T-helper 17 cell (primary cell): ENCODE results near the gene BIK. TPM values are rescaled to one million over a fixed set of nuclear protein-coding genes. Genes with fewer than 3 reads are reported as not detected.
A peak's percentile ranks its signal among the peaks of the same experiment; 100 is the strongest.

Experiments used
- ATAC-seq: fragments of 150-1000 bp; cut with Tn5 transposase; 2 replicates; pipeline ENCODE4 v1.10.0; 2021; ENCODE audit warnings: mild to moderate bottlenecking, moderate library complexity
- DNase-seq, 3 donors: peaks; one replicate each; pipeline versions ENCODE4 v3.0.0 to v3.0.0-alpha.2; 2020 to 2021
- H3K9me3 ChIP-seq: one replicate; pipeline ENCODE4 v1.7.0; 2013; ENCODE audit warnings: low read length, mild to moderate bottlenecking; ENCODE audit not compliant: control insufficient read depth, poor library complexity, severe bottlenecking
- H3K27ac Mint-ChIP-seq: one replicate; pipeline ENCODE4 v1.8.0; 2022; ENCODE audit warnings: mild to moderate bottlenecking, moderate library complexity, mixed read lengths
- H3K27me3 Mint-ChIP-seq: one replicate; pipeline ENCODE4 v1.8.0; 2022; ENCODE audit warnings: mixed read lengths
- H3K36me3 Mint-ChIP-seq: one replicate; pipeline ENCODE4 v1.8.0; 2022; ENCODE audit warnings: low read depth, mixed read lengths
- H3K4me1 Mint-ChIP-seq: one replicate; pipeline ENCODE4 v1.8.0; 2022; ENCODE audit warnings: mild to moderate bottlenecking, mixed read lengths
- H3K4me3 Mint-ChIP-seq: one replicate; pipeline ENCODE4 v1.8.0; 2022; ENCODE audit warnings: mild to moderate bottlenecking, moderate library complexity, mixed read lengths
- total RNA-seq, 4 donors: library from RNA in 2 of 4; stranded (reverse) in 2 of 4; gene quantifications; one replicate each; pipeline ENCODE4 v1.2.3 and lab custom pipeline; 2022 to 2026

The BIK gene, protein sequence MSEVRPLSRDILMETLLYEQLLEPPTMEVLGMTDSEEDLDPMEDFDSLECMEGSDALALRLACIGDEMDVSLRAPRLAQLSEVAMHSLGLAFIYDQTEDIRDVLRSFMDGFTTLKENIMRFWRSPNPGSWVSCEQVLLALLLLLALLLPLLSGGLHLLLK
- total RNA-seq, result 1 to 10 TPM; 2.3 to 3.8 TPM
- total RNA-seq (lab: John Stamatoyannopoulos, UW), result 2.0 to 2.9 reads per million in 2 donors

DNA sequence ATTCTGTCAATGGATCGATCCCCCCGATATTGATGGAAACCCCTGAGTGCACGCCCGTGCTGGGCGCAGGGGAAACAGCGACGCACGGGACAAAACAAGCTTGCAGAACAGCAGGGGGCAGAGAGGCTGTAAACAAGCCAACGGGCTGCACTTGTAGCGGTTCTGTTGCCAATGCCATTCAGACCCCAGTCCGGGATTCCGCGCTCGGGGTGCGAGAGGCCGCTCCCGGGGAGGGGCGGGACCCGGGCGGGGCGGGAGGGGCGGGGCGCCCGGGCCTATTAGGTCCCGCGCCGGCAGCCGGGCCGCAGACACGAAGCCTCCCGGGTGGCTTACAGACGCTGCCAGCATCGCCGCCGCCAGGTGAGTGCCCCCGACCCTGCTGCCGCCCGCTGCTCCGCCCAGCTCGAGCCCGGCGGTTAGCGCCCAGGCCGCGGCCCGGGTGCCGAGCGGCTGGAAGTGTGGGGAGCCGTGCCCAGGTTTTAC, at the start of gene BIK:
BIK (plus strand) TSS at position 307 of the 483 bp plus-strand sequence. CDS start 13,273 bp downstream, outside the sequence.
- peak; percentile 19 to 37 (median 36) for DNase-seq
- no peaks in the 10 kb centered on the region for H3K9me3 ChIP-seq
- Mint-ChIP-seq H3K27ac (no peak within 1 kb of the TSS), H3K27me3 (no peaks in the 10 kb centered on the region), H3K4me1 (peaks cover 8% of the 10 kb centered on the region), H3K4me3 (peak within 1 kb of the TSS; percentile 86), H3K36me3 (no peaks in the 10 kb centered on the region)
- peak; percentile 65 for ATAC-seq

DNA sequence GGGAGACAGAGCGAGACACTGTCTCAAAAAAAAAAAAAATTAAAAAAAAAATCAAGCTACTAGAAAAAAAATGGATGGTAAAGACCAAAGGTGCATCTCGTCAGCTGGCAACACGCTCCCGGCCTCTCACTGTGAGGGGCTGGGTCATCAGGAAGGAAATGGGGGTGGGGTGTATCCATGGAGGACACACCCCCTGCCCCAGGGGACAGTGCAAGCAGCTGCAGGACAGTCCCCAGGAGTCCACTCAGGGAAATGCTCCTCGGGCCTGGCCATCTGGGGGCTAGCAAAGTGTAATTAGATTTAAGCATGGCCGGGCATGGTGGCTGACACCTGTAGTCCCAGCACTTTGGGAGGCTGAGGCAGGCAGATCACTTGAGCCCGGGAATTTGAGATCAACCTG, 44.4 kb upstream of the BIK start:
- Mint-ChIP-seq H3K36me3 (peaks cover 9% of the 10 kb centered on the region), H3K27me3 (no peaks in the 10 kb centered on the region), H3K4me1 (peaks cover 2% of the 10 kb centered on the region), H3K27ac (no peak overlapping the region), H3K4me3 (no peak overlapping the region)
- ATAC-seq (no peak), DNase-seq (no peak)
- no peaks in the 10 kb centered on the region for H3K9me3 ChIP-seq

DNA sequence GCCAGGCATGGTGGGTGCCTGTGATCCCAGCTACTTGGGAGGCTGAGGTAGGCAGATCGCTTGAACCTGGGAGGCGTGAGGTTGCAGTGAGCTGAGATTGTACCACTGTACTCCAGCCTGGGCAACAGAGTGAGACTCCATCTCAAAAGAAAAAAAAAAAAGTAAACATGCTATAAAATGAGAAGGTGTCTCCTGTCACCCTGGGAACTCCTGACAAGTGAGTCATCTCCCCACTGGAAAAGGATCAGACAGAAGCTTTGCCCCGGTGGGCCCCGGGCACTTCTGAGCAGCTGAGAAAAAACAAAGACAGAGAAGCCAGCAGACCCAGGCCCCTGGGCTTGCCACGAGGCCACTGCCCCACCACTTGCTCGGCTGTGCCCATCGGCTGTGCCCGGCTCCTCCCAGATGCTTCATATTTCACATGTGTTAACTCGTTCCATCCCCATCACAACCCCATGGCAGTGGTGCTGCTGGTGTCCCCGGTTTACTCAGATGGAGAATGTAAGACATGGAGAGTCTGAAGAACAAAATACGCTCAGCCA, 43.6 kb upstream of the BIK start:
- ATAC-seq (no peak), DNase-seq (no peak)
- H3K4me1 Mint-ChIP-seq, result peaks cover 2% of the 10 kb centered on the region
- H3K4me3 Mint-ChIP-seq, result no peak overlapping the region
- H3K27me3 Mint-ChIP-seq, result no peaks in the 10 kb centered on the region
- peaks cover 9% of the 10 kb centered on the region for H3K36me3 Mint-ChIP-seq
- no peak overlapping the region for H3K27ac Mint-ChIP-seq
- H3K9me3 ChIP-seq, result no peaks in the 10 kb centered on the region

DNA sequence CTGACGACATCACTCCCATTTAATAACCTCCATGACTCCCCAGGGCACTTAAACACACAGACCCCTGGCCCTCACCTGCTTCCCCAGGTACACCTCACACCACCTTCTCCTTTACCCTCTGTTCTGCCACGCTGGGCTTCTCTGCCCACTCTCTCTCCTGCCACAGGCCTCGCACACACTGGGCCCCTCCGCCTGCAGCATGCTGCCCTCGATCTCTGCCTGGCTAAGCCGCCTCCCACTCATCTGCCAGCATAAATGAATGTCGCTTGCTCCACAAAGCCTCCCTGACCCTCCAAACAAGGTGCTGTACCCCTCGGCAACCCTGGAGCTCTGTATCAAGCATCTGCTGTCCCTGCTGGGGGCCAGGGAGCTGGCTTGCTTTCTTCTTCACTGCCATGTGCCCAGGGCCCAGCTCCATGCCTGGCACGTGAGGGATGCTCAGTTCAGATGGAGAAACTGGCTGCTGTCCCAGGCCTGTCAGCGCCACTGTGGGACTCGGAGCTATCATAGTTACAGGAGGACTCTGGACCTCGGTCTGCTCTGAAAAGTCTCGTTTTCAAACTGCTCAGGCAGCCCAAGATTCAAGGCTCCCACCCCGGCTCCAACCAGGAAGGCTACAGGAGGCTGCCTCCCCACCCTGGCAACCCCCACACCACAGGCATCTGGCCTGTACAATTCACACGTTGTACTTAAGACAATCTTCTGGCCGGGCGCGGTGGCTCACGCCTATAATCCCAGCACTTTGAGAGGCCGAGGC, 33.3 kb upstream of the BIK start:
- H3K27me3 Mint-ChIP-seq, result no peaks in the 10 kb centered on the region
- peak overlapping the region; percentile 74 for H3K27ac Mint-ChIP-seq
- ATAC-seq (no peak), DNase-seq (no peak)
- H3K36me3 Mint-ChIP-seq, result no peaks in the 10 kb centered on the region
- no peak overlapping the region for H3K4me3 Mint-ChIP-seq
- H3K9me3 ChIP-seq, result no peaks in the 10 kb centered on the region
- H3K4me1 Mint-ChIP-seq, result peaks cover 3% of the 10 kb centered on the region

DNA sequence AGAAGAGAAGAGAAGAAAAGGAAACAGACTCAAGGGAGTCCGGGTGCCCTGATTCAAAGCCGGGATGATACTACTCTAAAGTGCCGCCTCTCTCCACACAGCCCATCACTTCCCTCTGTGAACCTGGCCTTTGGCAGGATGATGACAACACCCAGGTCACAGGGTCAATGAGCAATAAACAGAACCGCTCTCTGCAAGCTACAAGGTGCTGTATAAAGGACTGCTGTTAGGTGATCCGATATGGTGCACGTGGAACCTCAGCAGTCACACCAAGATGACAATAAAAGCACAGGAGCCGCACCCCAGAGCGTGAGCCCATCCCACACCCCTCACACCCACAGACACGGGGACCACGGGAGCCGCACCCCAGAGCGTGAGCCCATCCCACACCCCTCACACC, 32.0 kb upstream of the BIK start:
- DNase-seq (no peak), ATAC-seq (no peak)
- H3K4me1 Mint-ChIP-seq, result peaks cover 3% of the 10 kb centered on the region
- H3K27me3 Mint-ChIP-seq, result no peaks in the 10 kb centered on the region
- H3K9me3 ChIP-seq, result no peaks in the 10 kb centered on the region
- no peaks in the 10 kb centered on the region for H3K36me3 Mint-ChIP-seq
- H3K4me3 Mint-ChIP-seq, result no peak overlapping the region
- H3K27ac Mint-ChIP-seq, result no peak overlapping the region

DNA sequence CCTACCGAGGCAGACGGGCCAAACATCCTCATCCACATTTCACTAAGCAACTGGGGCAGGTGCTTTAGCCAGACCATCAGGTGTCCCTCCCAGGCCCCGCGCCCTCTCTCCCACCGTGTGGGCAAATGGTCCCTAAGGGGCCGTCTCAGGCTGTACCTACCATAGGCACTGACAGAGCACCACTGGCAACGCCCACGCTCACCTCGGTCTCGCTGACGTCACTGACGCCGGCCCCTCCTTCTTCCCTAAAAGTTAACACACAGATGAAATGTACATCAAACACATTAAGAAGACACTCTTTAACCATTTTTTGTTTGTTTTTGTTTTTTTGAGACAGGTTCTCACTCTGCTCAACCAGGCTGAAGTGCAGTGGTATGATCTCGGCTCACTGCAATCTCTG, 30.8 kb upstream of the BIK start:
- DNase-seq (no peak), ATAC-seq (no peak)
- Mint-ChIP-seq H3K36me3 (no peaks in the 10 kb centered on the region), H3K27ac (no peak overlapping the region), H3K4me1 (peaks cover 3% of the 10 kb centered on the region), H3K4me3 (no peak overlapping the region), H3K27me3 (no peaks in the 10 kb centered on the region)
- no peaks in the 10 kb centered on the region for H3K9me3 ChIP-seq

DNA sequence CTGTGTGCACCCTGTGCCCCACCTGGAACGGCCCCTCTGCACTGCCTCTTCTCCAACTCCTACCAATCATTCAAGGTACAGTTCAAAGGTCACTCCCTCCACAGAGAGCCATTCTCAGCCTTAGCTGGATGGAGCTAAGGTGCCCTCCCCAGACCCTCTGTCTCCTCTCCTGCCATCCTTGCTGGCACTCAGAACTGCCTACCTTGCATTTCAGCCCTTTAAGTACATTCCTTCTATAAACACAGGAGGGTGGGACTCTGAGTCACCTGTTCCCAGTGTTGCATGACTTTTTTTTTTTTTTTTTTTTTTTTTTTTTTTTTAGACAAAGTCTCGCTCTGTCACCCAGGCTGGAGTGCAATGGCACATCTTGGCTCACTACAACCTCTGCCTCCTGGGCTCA, 29.9 kb upstream of the BIK start:
- H3K27me3 Mint-ChIP-seq, result no peaks in the 10 kb centered on the region
- no peak overlapping the region for H3K4me3 Mint-ChIP-seq
- H3K9me3 ChIP-seq, result no peaks in the 10 kb centered on the region
- ATAC-seq (no peak), DNase-seq (no peak)
- H3K4me1 Mint-ChIP-seq, result peaks cover 3% of the 10 kb centered on the region
- H3K27ac Mint-ChIP-seq, result no peak overlapping the region
- H3K36me3 Mint-ChIP-seq, result no peaks in the 10 kb centered on the region

DNA sequence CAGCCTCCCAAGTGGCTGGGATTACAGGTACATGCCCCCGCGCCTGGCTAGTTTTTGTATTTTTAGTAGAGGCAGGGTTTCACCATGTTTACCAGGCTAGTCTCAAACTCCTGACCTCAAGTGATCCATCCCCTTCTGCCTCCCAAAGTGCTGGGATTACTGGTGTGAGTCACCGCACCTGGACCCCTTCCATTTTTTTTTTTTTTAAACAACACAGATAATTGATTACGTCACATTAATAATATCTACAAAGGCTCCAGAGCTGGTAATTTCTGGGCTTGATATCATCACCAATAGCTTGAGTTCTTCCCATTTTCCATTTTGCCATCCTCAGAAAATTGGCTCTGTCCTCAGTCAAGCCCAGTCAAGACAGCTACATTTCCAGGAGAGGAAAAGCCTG, 28.6 kb upstream of the BIK start:
- H3K27ac Mint-ChIP-seq, result no peak overlapping the region
- peaks cover 11% of the 10 kb centered on the region for H3K4me1 Mint-ChIP-seq
- no peaks in the 10 kb centered on the region for H3K9me3 ChIP-seq
- H3K36me3 Mint-ChIP-seq, result peaks cover 3% of the 10 kb centered on the region
- DNase-seq (no peak), ATAC-seq (no peak)
- H3K27me3 Mint-ChIP-seq, result no peaks in the 10 kb centered on the region
- H3K4me3 Mint-ChIP-seq, result no peak overlapping the region

DNA sequence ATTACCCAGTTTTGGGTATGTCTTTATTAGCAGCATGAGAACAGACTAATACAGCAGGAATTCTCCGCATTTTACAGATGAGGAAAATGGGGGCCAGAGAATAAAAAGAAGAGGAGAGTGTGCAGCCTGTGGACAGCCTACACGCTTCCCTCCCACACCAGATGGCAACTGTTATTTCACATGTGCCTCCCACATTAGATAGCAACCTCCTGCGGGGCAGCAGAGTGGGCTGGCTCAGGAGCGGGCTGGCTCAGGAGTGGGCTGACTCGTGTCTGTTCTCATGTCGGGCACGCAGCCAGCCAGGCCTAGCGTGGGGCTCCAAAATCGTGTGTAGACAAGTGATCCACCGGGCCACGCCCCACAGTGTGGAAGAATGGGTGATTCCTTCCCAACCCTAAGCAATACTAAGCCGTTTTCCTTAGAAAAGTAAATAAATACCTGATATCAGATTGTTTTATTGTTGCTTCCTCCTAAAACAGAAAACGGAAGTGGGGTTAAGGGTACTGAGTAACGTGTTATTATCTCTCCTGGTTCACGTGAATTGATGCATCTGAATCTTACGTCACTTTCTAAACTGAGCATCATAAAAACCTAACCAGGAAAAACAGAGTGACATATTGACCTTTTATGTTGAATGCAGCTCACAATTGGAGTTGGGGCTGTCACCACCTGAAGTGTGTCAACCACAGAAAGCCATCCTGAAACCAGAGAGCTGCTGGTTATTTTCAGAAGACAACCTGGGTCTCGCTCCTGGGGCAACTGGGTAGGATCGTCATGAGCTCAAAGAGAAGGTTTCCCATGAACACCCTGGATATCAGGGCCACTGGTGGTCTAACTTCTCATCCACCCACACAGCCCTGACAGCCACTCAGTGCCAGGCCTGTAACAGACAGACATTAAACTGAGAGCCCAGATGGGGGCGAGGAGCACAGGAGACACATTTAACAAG, 24.6 kb upstream of the BIK start:
- no peaks in the 10 kb centered on the region for H3K9me3 ChIP-seq
- H3K36me3 Mint-ChIP-seq, result peaks cover 3% of the 10 kb centered on the region
- H3K27ac Mint-ChIP-seq, result peak overlapping the region; percentile 54
- no peak for ATAC-seq
- peaks cover 16% of the 10 kb centered on the region for H3K4me1 Mint-ChIP-seq
- H3K4me3 Mint-ChIP-seq, result no peak overlapping the region
- H3K27me3 Mint-ChIP-seq, result no peaks in the 10 kb centered on the region
- no peak for DNase-seq

DNA sequence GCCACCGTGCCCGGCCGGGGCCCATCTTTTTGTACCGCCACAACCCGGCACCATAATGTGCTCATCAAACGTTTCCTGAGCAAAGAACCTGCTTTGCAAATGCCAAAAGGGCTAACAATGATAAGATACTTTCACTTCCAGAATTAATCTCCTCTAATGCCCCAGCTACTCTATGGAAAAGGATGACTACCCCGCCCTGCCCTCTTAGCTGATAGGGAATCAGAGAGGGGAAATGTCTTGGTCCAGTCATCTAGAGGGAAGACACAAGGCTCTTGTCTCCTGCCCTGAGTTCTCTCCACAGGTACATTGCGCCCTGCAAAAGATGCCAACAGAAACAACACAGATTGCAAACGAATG, 21.9 kb upstream of the BIK start:
- Mint-ChIP-seq H3K27me3 (no peaks in the 10 kb centered on the region), H3K4me1 (peaks cover 16% of the 10 kb centered on the region), H3K27ac (peak overlapping the region; percentile 81), H3K36me3 (peaks cover 3% of the 10 kb centered on the region), H3K4me3 (peak overlapping the region; percentile 97)
- H3K9me3 ChIP-seq, result no peaks in the 10 kb centered on the region
- DNase-seq (no peak), ATAC-seq (no peak)

DNA sequence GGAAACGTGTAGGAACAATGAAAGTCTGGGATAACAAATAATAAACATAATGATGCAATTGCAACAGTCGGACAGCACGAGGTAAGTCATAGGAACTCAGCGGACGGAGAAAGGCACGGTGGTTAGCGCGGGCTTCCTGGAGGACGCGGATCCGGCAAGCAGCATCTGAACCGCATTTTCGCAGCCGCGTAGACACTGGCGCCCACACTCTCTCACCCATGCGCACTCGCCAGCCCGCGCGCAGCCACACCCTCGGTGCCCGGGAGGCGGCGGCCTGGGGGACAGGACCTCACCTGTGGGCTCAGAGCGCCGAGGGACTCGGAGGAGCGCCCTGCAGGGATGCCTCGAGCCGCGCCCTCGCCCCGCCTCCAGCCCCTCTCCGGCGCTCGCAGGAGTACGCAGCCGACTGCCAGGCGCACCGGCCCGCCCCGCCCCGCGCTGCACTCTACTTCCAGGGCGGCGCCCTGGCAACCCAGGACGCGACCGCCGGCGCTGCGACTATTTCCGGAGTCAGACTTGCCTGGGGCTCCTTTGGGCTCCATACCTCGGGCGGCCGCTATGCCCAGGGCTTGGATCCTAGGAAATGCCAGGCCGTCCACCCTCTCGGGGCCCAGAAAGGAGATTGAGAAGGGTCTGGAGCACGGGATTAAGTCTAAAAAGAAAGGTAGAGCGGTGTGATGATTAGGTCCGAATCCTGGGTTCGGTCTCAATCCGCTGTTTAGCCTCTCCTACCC, 21.4 kb upstream of the BIK start, which contains the start of gene TTLL1:
TTLL1 (minus strand) TSS at position 408 of the 734 bp plus-strand sequence. CDS start 13,805 bp downstream, outside the sequence.
- DNase-seq, result peak; percentile 82 to 83 (median 83)
- Mint-ChIP-seq H3K36me3 (peaks cover 3% of the 10 kb centered on the region), H3K4me3 (peak within 1 kb of the TSS; percentile 97), H3K4me1 (peaks cover 16% of the 10 kb centered on the region), H3K27ac (peak within 1 kb of the TSS; percentile 81), H3K27me3 (no peaks in the 10 kb centered on the region)
- peak; percentile 96 for ATAC-seq
- H3K9me3 ChIP-seq, result no peaks in the 10 kb centered on the region

DNA sequence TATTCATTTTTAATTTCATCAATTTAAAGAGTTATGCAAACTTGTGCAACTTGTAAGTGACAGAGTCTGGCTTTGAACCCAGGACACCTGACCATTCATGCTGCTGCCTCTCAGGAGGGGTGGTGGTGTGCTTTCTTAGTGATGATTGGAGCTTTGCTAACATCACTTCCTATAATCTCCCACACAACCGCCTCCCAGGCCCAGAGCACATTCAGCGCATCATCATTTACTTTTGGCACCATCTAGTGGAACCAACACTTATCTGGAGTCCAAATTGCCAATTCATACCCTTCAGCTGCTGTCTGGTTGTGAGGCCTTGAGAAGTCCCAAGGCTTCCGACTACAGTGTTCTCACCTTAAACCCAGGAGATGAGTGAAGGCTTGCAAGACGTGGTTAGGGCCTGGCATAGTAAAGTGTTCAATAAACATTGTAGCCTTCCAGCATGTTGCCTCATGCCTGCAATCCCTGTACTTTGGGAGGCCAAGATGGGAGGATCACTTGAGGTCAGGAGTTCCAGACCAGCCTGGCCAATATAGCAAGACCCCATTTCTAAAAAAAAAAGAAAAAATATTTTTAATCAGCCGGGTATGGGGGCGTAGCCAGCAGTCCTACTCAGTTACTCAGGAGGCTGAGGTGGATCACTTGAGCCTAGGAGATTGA, 20.3 kb upstream of the BIK start:
- DNase-seq (no peak), ATAC-seq (no peak)
- Mint-ChIP-seq H3K27ac (no peak overlapping the region), H3K36me3 (peaks cover 3% of the 10 kb centered on the region), H3K27me3 (no peaks in the 10 kb centered on the region), H3K4me1 (peaks cover 16% of the 10 kb centered on the region), H3K4me3 (no peak overlapping the region)
- H3K9me3 ChIP-seq, result no peaks in the 10 kb centered on the region
